Neural cell (in vitro differentiated cells): ENCODE data around the gene PHLDA1. TPM values are rescaled to one million over a fixed set of nuclear protein-coding genes. Genes with fewer than 3 reads are reported as not detected.

Source experiments
- H2AFZ ChIP-seq: fragments of 200-600, 300-800 bp; sonication (generic), shearing (Covaris generic); 2 replicates; pipeline ENCODE4 v1.6.0; 2014; ENCODE audit warnings: low read depth, mild to moderate bottlenecking, antibody characterized with exemption, low read length, moderate library complexity
- H3F3A ChIP-seq: fragments of 200-600 bp; shearing (Covaris generic); 2 replicates; pipeline ENCODE4 v1.6.1; 2016; ENCODE audit warnings: mild to moderate bottlenecking, moderate library complexity, mixed read lengths, antibody characterized with exemption, low read length; ENCODE audit not compliant: insufficient read depth, poor library complexity, severe bottlenecking
- H3K27ac ChIP-seq: fragments of 200-600, 300-800 bp; sonication (generic), shearing (Covaris generic); 2 replicates; pipeline ENCODE4 v1.5.1; 2014; ENCODE audit warnings: mild to moderate bottlenecking, low read length, moderate library complexity
- H3K27me3 ChIP-seq: fragments of 300-800, 200-600 bp; sonication (generic), shearing (Covaris generic); 2 replicates; pipeline ENCODE4 v1.6.0; 2014; ENCODE audit warnings: mild to moderate bottlenecking, low read depth, low read length, moderate library complexity; ENCODE audit not compliant: insufficient read depth
- H3K36me3 ChIP-seq: fragments of 300-800, 200-600 bp; sonication (generic), shearing (Covaris generic); 2 replicates; pipeline ENCODE4 v1.5.1; 2014; ENCODE audit warnings: mild to moderate bottlenecking, antibody characterized with exemption, low read length, moderate library complexity; ENCODE audit not compliant: insufficient read depth
- H3K4me2 ChIP-seq: fragments of 300-800, 200-600 bp; sonication (generic), shearing (Covaris generic); 2 replicates; pipeline ENCODE4 v1.6.0; 2014; ENCODE audit warnings: mild to moderate bottlenecking, low read length
- H3K4me3 ChIP-seq: fragments of 300-800, 200-600 bp; sonication (generic), shearing (Covaris generic); 2 replicates; pipeline ENCODE4 v1.5.1; 2014; ENCODE audit warnings: mild to moderate bottlenecking, low read length, moderate library complexity
- H3K79me2 ChIP-seq: fragments of 200-600 bp; shearing (Covaris generic); replicated peaks from 2 replicates; pipeline ENCODE4 v1.6.0; 2014; ENCODE audit warnings: mild to moderate bottlenecking, low read length, moderate library complexity; ENCODE audit not compliant: insufficient read depth
- H3K9ac ChIP-seq: fragments of 300-800, 200-600 bp; sonication (generic), shearing (Covaris generic); 2 replicates; pipeline ENCODE4 v1.6.1; 2016; ENCODE audit warnings: mild to moderate bottlenecking, low read length, mixed read lengths
- H3K9me2 ChIP-seq: fragments of 200-600 bp; shearing (Covaris generic); 2 replicates; pipeline ENCODE4 v1.6.1; 2016; ENCODE audit warnings: mild to moderate bottlenecking, low read length, mixed read lengths; ENCODE audit not compliant: insufficient read depth
- H3K9me3 ChIP-seq: fragments of 200-600, 300-800 bp; sonication (generic), shearing (Covaris generic); 2 replicates; pipeline ENCODE4 v1.6.1; 2016; ENCODE audit warnings: mild to moderate bottlenecking, mixed run types, low read length, moderate library complexity, mixed read lengths
- H4K20me1 ChIP-seq: fragments of 200-600 bp; shearing (Covaris generic); 2 replicates; pipeline ENCODE4 v1.6.1; 2016; ENCODE audit warnings: mild to moderate bottlenecking, mixed run types; ENCODE audit not compliant: insufficient read depth
- CTCF ChIP-seq: fragments of 450-650 bp; IDR thresholded peaks from 2 replicates; pipeline ENCODE4 v1.5.1; 2014; ENCODE audit warnings: antibody characterized with exemption, mild to moderate bottlenecking, moderate library complexity; ENCODE audit not compliant: poor library complexity, severe bottlenecking
- EP300 ChIP-seq: fragments of 450-650 bp; conservative IDR thresholded peaks from 2 replicates; pipeline ENCODE4 v1.6.1; 2014; ENCODE audit warnings: antibody characterized with exemption, mild to moderate bottlenecking, moderate library complexity; ENCODE audit not compliant: poor library complexity, severe bottlenecking
- EZH2 ChIP-seq: fragments of 200-600, 300-800 bp; shearing (Covaris generic), sonication (generic); IDR thresholded peaks from 2 replicates; pipeline ENCODE4 v1.6.1; 2014; ENCODE audit warnings: antibody characterized with exemption, low read length, borderline replicate concordance, mild to moderate bottlenecking; ENCODE audit not compliant: insufficient read depth, poor library complexity, severe bottlenecking
- MXI1 ChIP-seq: fragments of 450-650 bp; conservative IDR thresholded peaks from 2 replicates; pipeline ENCODE4 v1.6.1; 2014; ENCODE audit warnings: antibody characterized with exemption, mild to moderate bottlenecking; ENCODE audit not compliant: poor library complexity, severe bottlenecking
- POLR2AphosphoS5 ChIP-seq: IDR thresholded peaks from 2 replicates; pipeline ENCODE4 v1.6.1; 2012
- RAD21 ChIP-seq: fragments of 450-650 bp; conservative IDR thresholded peaks from 2 replicates; pipeline ENCODE4 v1.6.1; 2014; ENCODE audit warnings: antibody characterized with exemption, mild to moderate bottlenecking, moderate library complexity
- REST ChIP-seq: IDR thresholded peaks from 2 replicates; pipeline ENCODE4 v1.6.1; 2012; ENCODE audit warnings: borderline replicate concordance
- SMC3 ChIP-seq: fragments of 450-650 bp; conservative IDR thresholded peaks from 2 replicates; pipeline ENCODE4 v1.6.1; 2014; ENCODE audit warnings: antibody characterized with exemption, mild to moderate bottlenecking, moderate library complexity; ENCODE audit not compliant: poor library complexity
- TAF1 ChIP-seq: IDR thresholded peaks from 2 replicates; pipeline ENCODE4 v1.6.1; 2012; ENCODE audit warnings: low read depth
- polyA plus RNA-seq: library from polyadenylated mRNA; depleted of rRNA; stranded (reverse); fragments of >200 nt; gene quantifications from 2 replicates; pipeline ENCODE4 v1.2.3, GENCODE V29; 2014

Gene PHLDA1
- polyA plus RNA-seq, 1 donor from 2014 or later, result 8.5 TPM

GRCh38 chr12:76047742-76048141, 16.2 kb upstream of the PHLDA1 start:
- H3K4me3 ChIP-seq, result no peak overlapping the region
- H2AFZ ChIP-seq, result no peak overlapping the region
- no peaks in the 10 kb centered on the region for H3K9me3 ChIP-seq
- no peaks in the 10 kb centered on the region for H3K27me3 ChIP-seq
- no peak overlapping the region for H3K4me2 ChIP-seq
- H3K27ac ChIP-seq, result no peak overlapping the region
- H3K36me3 ChIP-seq, result peaks cover 23% of the 10 kb centered on the region
- no peak overlapping the region for H3K9ac ChIP-seq
- TF ChIP-seq MXI1, result no peak
- TF ChIP-seq EP300, result no peak
- no peak for TF ChIP-seq EZH2
- no peak for TF ChIP-seq RAD21
- TF ChIP-seq TAF1, result no peak
- no peak for TF ChIP-seq CTCF
- no peak for TF ChIP-seq POLR2AphosphoS5
- no peaks in the 10 kb centered on the region for H3K79me2 ChIP-seq
- no peaks in the 10 kb centered on the region for H4K20me1 ChIP-seq
- H3K9me2 ChIP-seq, result no peaks in the 10 kb centered on the region
- H3F3A ChIP-seq, result no peaks in the 10 kb centered on the region

DNA sequence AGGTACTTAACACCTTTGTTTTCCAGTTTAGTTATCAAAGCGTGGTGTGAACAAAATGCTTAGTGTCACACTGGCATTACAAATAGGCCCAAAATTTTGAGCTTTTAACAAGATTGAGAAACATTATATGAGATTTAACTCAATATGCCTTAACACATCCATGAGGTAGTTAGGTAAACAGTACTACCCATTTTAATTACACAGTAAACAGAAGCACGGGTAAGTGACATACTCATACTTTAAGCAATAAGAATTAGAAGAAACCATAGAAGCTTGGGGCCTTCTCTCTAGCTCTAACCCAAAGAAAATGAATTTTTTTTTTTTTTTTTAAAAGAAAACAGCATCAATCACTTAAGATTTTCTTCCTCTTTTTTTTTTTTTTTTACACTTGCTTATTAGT, 15.5 kb upstream of the PHLDA1 start:
- H4K20me1 ChIP-seq, result no peaks in the 10 kb centered on the region
- TF ChIP-seq CTCF (no peak), SMC3 (no peak), POLR2AphosphoS5 (no peak), TAF1 (no peak), REST (no peak), RAD21 (no peak), MXI1 (no peak), EP300 (no peak), EZH2 (no peak)
- H3K9me2 ChIP-seq, result no peaks in the 10 kb centered on the region
- no peak overlapping the region for H3K9ac ChIP-seq
- H3K36me3 ChIP-seq, result peaks cover 16% of the 10 kb centered on the region
- H3F3A ChIP-seq, result no peaks in the 10 kb centered on the region
- H3K9me3 ChIP-seq, result no peaks in the 10 kb centered on the region
- H3K4me2 ChIP-seq, result no peak overlapping the region
- H3K79me2 ChIP-seq, result no peaks in the 10 kb centered on the region
- H3K27me3 ChIP-seq, result no peaks in the 10 kb centered on the region
- H3K27ac ChIP-seq, result no peak overlapping the region
- H3K4me3 ChIP-seq, result no peak overlapping the region
- H2AFZ ChIP-seq, result no peak overlapping the region
